NT2/D1 (cell line): ENCODE data around the gene NRCAM.

Source experiments
- YY1 ChIP-seq: IDR thresholded peaks from 2 replicates; pipeline ENCODE4 v1.6.1; 2011; ENCODE audit not compliant: insufficient read length, insufficient read depth
- ZNF274 ChIP-seq: IDR thresholded peaks from 2 replicates; pipeline ENCODE4 v1.6.1; 2011; ENCODE audit warnings: mild to moderate bottlenecking, low read depth, low read length

DNA sequence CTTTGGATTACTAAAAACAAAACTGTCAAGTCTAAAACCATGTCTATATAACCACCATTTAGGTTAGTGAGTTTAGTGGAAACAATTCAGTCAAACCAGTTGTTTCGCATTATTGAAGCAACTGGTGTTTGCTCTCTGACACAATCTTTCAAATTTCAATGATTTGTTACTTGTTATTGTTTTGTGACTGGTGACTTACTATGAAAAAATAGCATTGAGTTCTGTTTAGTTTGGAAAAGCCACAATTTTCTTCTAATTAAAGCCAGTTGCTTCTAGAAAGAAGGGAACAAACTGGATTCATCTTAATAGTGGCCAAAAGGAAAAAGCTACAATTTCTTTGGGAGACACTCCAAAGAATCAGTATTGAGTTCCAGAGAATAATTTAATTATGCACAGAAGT is 356.5 kb downstream of the NRCAM start:
- TF ChIP-seq ZNF274 (no peak), YY1 (no peak)
